SU-DHL-6 (cell line): ENCODE data around the gene C9orf152.
A peak's percentile ranks its signal among the peaks of the same experiment; 100 is the strongest.

Source experiments
- H2AFZ ChIP-seq: fragments of 200-600 bp; sonication (generic); 2 replicates; pipeline ENCODE4 v1.6.1; 2014; ENCODE audit warnings: low read depth, mild to moderate bottlenecking, moderate library complexity, mixed read lengths, antibody characterized with exemption, low read length; ENCODE audit not compliant: severe bottlenecking
- H3F3A ChIP-seq: fragments of 200-600 bp; shearing (Covaris generic); 2 replicates; pipeline ENCODE4 v1.6.0; 2016; ENCODE audit warnings: antibody characterized with exemption, mild to moderate bottlenecking; ENCODE audit not compliant: insufficient read depth
- H3K27ac ChIP-seq: fragments of 200-600 bp; sonication (generic); 2 replicates; pipeline ENCODE4 v1.5.1; 2016; ENCODE audit warnings: low read depth, mild to moderate bottlenecking, low read length, moderate library complexity, mixed read lengths
- H3K27me3 ChIP-seq: fragments of 200-600 bp; sonication (generic), shearing (Covaris generic); 2 replicates; pipeline ENCODE4 v1.6.0; 2014; ENCODE audit warnings: mild to moderate bottlenecking, low read length
- H3K36me3 ChIP-seq: fragments of 200-600 bp; sonication (generic); 2 replicates; pipeline ENCODE4 v1.6.1; 2014; ENCODE audit warnings: mild to moderate bottlenecking, low read length, mixed read lengths
- H3K4me2 ChIP-seq: fragments of 300-600, 200-600 bp; shearing (Covaris generic), sonication (generic); 2 replicates; pipeline ENCODE4 v1.6.0; 2014; ENCODE audit warnings: low read length, low read depth, mild to moderate bottlenecking; ENCODE audit not compliant: poor library complexity, severe bottlenecking
- H3K4me3 ChIP-seq: fragments of 200-600 bp; sonication (generic); 2 replicates; pipeline ENCODE4 v1.5.1; 2014; ENCODE audit warnings: antibody characterized with exemption, low read length, mild to moderate bottlenecking, mixed read lengths; ENCODE audit not compliant: insufficient read depth, poor library complexity, severe bottlenecking
- H3K79me2 ChIP-seq: fragments of 200-600 bp; sonication (generic); 2 replicates; pipeline ENCODE4 v1.6.1; 2014; ENCODE audit warnings: mild to moderate bottlenecking, low read length, moderate library complexity; ENCODE audit not compliant: insufficient read depth
- H3K9ac ChIP-seq: fragments of 200-600 bp; sonication (generic); 2 replicates; pipeline ENCODE4 v1.7.0; 2014; ENCODE audit warnings: mild to moderate bottlenecking, low read length
- H3K9me2 ChIP-seq: fragments of 200-600 bp; sonication (generic); replicated peaks from 2 replicates; pipeline ENCODE4 v1.6.1; 2014; ENCODE audit warnings: low read length; ENCODE audit not compliant: insufficient read depth
- H3K9me3 ChIP-seq: fragments of 200-600 bp; sonication (generic); 2 replicates; pipeline ENCODE4 v1.6.1; 2014; ENCODE audit warnings: low read length, mixed read lengths; ENCODE audit not compliant: insufficient read depth
- H4K20me1 ChIP-seq: fragments of 200-600 bp; sonication (generic); 2 replicates; pipeline ENCODE4 v1.6.1; 2014; ENCODE audit warnings: low read depth, mild to moderate bottlenecking, antibody characterized with exemption, low read length, moderate library complexity, mixed read lengths
- EZH2phosphoT487 ChIP-seq: fragments of 200-600 bp; sonication (generic), shearing (Covaris generic); conservative IDR thresholded peaks from 2 replicates; pipeline ENCODE4 v1.6.1; 2018; ENCODE audit warnings: mild to moderate bottlenecking, antibody characterized with exemption, low read length, moderate library complexity, mixed read lengths
- TF ChIP-seq, protein P1 (sequence below): fragments of 200-600 bp; sonication (generic); IDR thresholded peaks from one replicate; pipeline ENCODE4 v1.5.1; 2017; ENCODE audit warnings: antibody characterized with exemption, mild to moderate bottlenecking, low read length, moderate library complexity; ENCODE audit not compliant: insufficient read depth, poor library complexity, severe bottlenecking

Gene C9orf152

DNA sequence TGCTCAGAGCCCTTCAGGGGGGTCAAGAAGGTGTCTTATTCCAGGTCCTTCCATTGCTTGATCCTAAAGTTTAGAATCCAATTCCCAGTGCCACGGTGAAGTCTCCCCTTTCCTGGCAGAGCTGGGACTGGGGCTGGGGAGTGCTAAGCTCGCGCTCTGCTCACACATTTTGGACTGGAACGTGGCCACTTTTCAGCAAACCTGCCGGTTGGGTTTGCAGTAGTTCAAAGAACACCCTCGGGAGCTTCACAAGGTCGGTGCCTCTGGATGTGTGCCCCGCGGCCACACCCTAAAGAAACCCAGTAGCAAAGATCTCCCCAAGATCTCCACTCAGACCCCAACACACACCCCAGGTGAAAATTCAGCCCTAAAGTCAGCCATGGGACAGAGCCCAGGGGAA is at the start of gene C9orf152:
C9orf152 (minus strand) TSS at position 129 of the 400 bp plus-strand sequence. CDS start 580 bp downstream, outside the sequence.
- no peak within 1 kb of the TSS for H3K4me2 ChIP-seq
- no peak within 1 kb of the TSS for H3K9ac ChIP-seq
- H4K20me1 ChIP-seq = no peaks in the 10 kb centered on the region
- H3K9me3 ChIP-seq = no peaks in the 10 kb centered on the region
- no peaks in the 10 kb centered on the region for H3K79me2 ChIP-seq
- no peak within 1 kb of the TSS for H2AFZ ChIP-seq
- no peak within 1 kb of the TSS for H3K4me3 ChIP-seq
- H3F3A ChIP-seq = no peaks in the 10 kb centered on the region
- TF ChIP-seq, protein P1, sequence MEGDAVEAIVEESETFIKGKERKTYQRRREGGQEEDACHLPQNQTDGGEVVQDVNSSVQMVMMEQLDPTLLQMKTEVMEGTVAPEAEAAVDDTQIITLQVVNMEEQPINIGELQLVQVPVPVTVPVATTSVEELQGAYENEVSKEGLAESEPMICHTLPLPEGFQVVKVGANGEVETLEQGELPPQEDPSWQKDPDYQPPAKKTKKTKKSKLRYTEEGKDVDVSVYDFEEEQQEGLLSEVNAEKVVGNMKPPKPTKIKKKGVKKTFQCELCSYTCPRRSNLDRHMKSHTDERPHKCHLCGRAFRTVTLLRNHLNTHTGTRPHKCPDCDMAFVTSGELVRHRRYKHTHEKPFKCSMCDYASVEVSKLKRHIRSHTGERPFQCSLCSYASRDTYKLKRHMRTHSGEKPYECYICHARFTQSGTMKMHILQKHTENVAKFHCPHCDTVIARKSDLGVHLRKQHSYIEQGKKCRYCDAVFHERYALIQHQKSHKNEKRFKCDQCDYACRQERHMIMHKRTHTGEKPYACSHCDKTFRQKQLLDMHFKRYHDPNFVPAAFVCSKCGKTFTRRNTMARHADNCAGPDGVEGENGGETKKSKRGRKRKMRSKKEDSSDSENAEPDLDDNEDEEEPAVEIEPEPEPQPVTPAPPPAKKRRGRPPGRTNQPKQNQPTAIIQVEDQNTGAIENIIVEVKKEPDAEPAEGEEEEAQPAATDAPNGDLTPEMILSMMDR = no peak
- TF ChIP-seq EZH2phosphoT487 = no peak
- H3K27ac ChIP-seq = no peak within 1 kb of the TSS
- H3K27me3 ChIP-seq = no peaks in the 10 kb centered on the region
- H3K36me3 ChIP-seq = no peaks in the 10 kb centered on the region
- no peaks in the 10 kb centered on the region for H3K9me2 ChIP-seq

DNA sequence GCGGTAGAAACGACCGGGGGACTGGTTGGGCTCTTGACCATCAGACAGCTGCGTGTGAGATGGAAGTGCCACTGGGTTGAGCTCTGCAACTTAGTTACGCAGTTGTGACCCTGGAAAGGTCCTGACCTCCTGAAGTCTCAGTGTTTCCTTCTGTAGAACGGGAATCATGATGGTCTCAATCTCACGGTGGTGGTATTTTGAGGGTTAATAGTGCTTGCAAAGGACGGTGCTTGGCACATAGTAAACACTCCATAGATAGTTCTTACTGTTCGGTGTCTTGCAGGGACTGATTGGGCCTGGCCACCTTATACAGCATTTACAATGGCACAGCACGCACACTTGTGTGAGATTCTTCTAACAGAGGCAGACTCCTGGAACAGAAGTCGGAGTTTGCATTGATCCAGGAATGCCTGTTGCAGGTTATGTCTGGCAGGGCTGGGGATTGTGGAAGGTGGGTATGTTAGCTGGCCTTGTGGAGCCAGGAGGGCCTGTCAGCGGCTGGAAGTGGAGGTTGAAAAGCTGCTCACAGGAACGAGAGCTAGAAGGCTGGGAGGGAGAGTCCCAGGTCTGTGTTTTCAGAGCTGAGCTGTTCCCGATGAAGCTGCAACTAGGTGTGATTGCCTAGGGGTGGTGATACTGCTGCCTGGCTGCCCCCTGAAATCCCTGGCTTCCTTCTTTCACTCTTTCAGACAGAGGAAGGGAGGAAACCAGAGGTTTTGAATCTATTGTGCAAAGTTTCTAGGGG is 49.3 kb upstream of the C9orf152 start:
- Histone ChIP-seq H2AFZ (peak overlapping the region; percentile 66), H3K4me3 (peak overlapping the region; percentile 83), H3K27me3 (no peaks in the 10 kb centered on the region), H3K9me2 (no peaks in the 10 kb centered on the region), H3K4me2 (peak overlapping the region; percentile 59), H3K36me3 (no peaks in the 10 kb centered on the region), H3K27ac (no peak overlapping the region), H3K9me3 (no peaks in the 10 kb centered on the region), H3K79me2 (peaks cover 19% of the 10 kb centered on the region), H3K9ac (peak overlapping the region; percentile 76), H4K20me1 (no peaks in the 10 kb centered on the region), H3F3A (peaks cover 6% of the 10 kb centered on the region; the same call in 1 of the 2 replicates)
- TF ChIP-seq EZH2phosphoT487 = no peak
- TF ChIP-seq, protein P1 = no peak

- H3K27me3 ChIP-seq = no peaks in the 10 kb centered on the region
- H3K4me3 ChIP-seq = peak within 1 kb of the TSS; percentile 83
- H3F3A ChIP-seq = peaks cover 6% of the 10 kb centered on the region; the same call in 1 of the 2 replicates
- H4K20me1 ChIP-seq = no peaks in the 10 kb centered on the region
- H3K9ac ChIP-seq = peak within 1 kb of the TSS; percentile 76
- H3K27ac ChIP-seq = peak within 1 kb of the TSS; percentile 25; the same call in 1 of the 2 replicates
- peak within 1 kb of the TSS; percentile 98 for H2AFZ ChIP-seq
- peaks cover 22% of the 10 kb centered on the region for H3K79me2 ChIP-seq
- no peaks in the 10 kb centered on the region for H3K36me3 ChIP-seq
- H3K9me3 ChIP-seq = no peaks in the 10 kb centered on the region
- TF ChIP-seq EZH2phosphoT487 = no peak
- TF ChIP-seq, protein P1 = no peak
- no peaks in the 10 kb centered on the region for H3K9me2 ChIP-seq
- H3K4me2 ChIP-seq = peak within 1 kb of the TSS; percentile 59
Observed at GRCh38 chr9:110256380-110257096, 48.6 kb upstream of the C9orf152 start, which contains the start of gene TXN. TXN (minus strand) TSS chr9:110256507; CDS start chr9:110256435, 72 bp downstream.
